Urinary bladder (tissue), 4 donors: ENCODE measurements around the gene LRRC26. TPM values are rescaled to one million over a fixed set of nuclear protein-coding genes. Genes with fewer than 3 reads are reported as not detected.

Experiments used
- DNase-seq: peaks from one replicate; pipeline ENCODE4 v3.0.0-alpha.2; 2015; ENCODE audit errors: extremely low spot score
- H3K27ac ChIP-seq: one replicate; pipeline ENCODE4 v1.5.1; 2013; ENCODE audit warnings: low read depth, mild to moderate bottlenecking, moderate library complexity
- H3K36me3 ChIP-seq: one replicate; pipeline ENCODE4 v1.6.1; 2013; ENCODE audit warnings: mild to moderate bottlenecking, moderate library complexity; ENCODE audit not compliant: insufficient read depth
- H3K4me1 ChIP-seq: one replicate; pipeline ENCODE4 v1.6.1; 2013; ENCODE audit warnings: mild to moderate bottlenecking, moderate library complexity; ENCODE audit not compliant: insufficient read depth
- H3K4me3 ChIP-seq: one replicate; pipeline ENCODE4 v1.5.1; 2013; ENCODE audit warnings: low read depth, low read length
- WGBS: extraction: QIAGEN DNeasy Blood & Tissue Kit; methylation state at CpG from one replicate; pipeline ENCODE4 v1.1.7; 2013; 5-methylcytosine and 5-hydroxymethylcytosine counted together
- polyA plus RNA-seq: library from polyadenylated mRNA; stranded (reverse); fragments of 200-250 nt; gene quantifications from one replicate; pipeline ENCODE4 v1.2.3, GENCODE V29; 2013
- total RNA-seq: library from RNA; depleted of rRNA; stranded (reverse); fragments of >200 nt; gene quantifications from one replicate; pipeline ENCODE4 v1.2.3, GENCODE V29; 2014
- donor health status: healthy with polysubstance abuse.
- donor health status: healthy.

LRRC26 gene
- total and polyA plus RNA-seq, 2 donors, result not detected

DNA sequence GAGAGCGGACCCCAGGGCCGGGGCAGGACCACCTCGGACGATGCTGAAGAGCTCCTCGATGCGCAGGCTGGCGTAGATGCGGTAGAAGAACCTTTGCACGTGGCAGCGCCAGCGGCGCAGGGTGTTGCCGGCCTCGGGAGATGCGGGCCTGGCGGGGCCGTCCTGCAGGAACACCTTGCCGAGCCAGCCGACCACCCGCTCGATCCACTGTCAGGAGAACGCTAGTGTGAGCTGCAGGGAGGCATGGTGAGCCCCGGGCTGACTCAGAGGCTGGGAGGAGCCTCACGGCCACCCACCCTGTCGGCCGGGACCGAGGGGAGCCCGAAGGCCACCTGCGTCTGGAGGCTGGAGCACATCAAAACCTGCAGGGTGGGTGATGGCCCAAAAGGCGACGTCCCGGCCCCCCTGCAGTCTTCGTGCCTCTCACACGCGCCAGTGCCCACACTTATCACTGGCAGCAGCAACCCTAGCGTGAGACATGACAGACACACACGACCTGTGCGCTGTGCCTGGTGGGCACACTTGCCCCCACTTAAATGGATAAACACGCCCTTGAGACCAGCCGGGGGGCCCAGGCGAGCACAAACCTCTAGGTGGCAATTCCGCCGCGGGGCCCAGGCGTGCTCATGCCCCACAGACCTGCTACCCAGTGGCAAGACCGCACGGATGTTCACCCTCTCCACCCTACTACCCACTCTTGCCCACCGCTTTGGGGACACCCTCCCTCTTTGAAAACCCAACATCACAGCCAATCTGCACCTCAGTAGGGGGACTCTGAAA, 15.2 kb upstream of the LRRC26 start:
- H3K27ac ChIP-seq, result no peak overlapping the region
- WGBS, result 93% methylated on average over 48 of the region's 48 CpGs
- H3K36me3 ChIP-seq, result peaks cover 5% of the 10 kb centered on the region
- H3K4me1 ChIP-seq, result no peaks in the 10 kb centered on the region
- no peak for DNase-seq
- H3K4me3 ChIP-seq, result no peak overlapping the region

DNA sequence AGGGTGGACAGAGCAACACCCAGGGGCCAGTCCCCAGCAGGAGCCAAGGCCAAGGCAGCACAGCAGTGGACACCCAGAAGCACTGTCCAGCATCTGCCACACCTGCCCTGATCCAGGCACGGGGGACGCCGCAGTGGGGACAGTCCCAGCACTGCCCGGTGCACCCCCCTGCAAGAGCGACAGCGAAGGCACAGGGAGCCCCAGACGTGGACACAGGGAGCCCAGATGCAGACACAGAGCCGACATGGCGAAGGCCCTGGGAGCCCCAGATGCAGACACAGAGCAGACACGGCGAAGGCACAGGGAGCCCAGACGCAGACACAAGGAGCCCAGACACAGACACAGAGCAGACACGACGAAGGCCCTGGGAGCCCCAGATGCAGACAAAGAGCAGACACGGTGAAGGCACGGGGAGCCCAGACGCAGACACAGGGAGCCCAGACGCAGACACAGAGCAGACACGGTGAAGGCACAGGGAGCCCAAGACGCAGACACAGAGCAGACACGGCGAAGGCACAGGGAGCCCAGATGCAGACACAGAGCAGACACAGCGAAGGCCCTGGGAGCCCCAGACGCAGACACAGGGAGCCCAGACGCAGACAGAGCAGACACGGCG, 14.2 kb upstream of the LRRC26 start:
- DNase-seq, result no peak
- WGBS, result 94% methylated on average over 27 of the region's 27 CpGs
- peaks cover 5% of the 10 kb centered on the region for H3K36me3 ChIP-seq
- no peak overlapping the region for H3K27ac ChIP-seq
- no peak overlapping the region for H3K4me3 ChIP-seq
- H3K4me1 ChIP-seq, result no peaks in the 10 kb centered on the region

DNA sequence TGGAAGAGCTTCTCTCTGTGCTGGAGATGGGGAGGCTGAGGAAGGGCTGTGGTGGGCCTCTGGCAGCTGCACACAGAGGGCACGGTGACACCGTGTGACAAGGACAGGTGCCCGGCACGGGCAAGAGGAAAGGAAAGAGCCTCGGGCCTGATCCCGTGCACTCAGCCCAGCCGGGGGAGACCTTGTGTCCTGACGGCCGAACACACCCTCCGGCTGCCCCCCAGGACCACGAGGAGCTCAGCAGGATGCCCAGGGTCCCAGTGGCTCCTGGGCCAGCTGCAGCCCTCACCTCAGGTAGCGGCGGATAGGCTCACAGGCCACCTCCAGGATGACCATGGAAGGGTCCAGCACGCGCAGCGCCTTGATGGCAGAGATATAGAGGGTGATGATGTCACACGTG, 13.0 kb upstream of the LRRC26 start:
- H3K27ac ChIP-seq, result no peak overlapping the region
- 94% methylated on average over 17 of the region's 17 CpGs for WGBS
- no peak overlapping the region for H3K4me3 ChIP-seq
- peaks cover 5% of the 10 kb centered on the region for H3K36me3 ChIP-seq
- no peaks in the 10 kb centered on the region for H3K4me1 ChIP-seq
- DNase-seq, result no peak

DNA sequence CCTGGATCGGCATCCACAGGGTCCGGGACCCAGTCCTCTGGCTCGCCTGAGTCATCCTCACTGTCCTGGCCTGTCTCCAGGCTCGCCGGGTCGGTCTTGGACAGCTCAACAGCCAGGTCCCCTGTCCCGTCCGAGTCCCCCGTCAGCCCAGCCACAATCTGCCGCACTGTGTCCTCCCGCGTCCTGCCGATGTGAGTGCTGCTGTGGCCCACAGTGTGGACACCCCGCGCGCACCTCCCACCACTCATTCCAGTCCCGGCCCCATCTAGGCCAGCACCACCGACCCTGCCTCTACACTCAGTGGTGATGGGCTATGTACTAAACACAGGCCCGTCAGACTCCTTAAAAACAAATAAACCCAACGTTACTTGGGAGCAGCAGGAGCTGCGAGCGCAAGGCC, 11.8 kb upstream of the LRRC26 start:
- Histone ChIP-seq H3K4me1 (no peaks in the 10 kb centered on the region), H3K4me3 (no peak overlapping the region), H3K36me3 (peaks cover 5% of the 10 kb centered on the region), H3K27ac (no peak overlapping the region)
- 94% methylated on average over 22 of the region's 22 CpGs for WGBS
- no peak for DNase-seq

DNA sequence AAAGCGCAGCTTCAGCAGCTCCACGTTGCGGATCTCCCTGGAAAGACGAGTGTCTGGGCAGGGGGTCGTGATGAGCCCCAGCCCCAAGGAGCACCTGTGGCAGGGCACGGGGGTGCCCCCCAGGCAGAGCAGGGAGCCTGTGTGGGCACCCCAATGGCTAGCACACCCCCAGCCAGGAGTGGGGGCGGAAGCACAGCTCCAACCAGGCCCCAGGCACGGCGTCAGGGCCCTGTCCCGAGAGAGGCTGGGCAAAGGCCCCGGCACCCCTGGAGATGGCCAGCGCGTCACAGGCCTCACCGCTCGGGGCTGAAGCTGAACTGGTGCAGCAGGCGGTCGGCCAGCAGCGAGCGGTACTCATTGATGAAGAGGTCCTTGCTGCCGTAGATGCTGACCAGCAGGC, 10.6 kb upstream of the LRRC26 start:
- 95% methylated on average over 20 of the region's 20 CpGs for WGBS
- DNase-seq, result no peak
- Histone ChIP-seq H3K27ac (no peak overlapping the region), H3K4me1 (no peaks in the 10 kb centered on the region), H3K36me3 (peaks cover 5% of the 10 kb centered on the region), H3K4me3 (no peak overlapping the region)

DNA sequence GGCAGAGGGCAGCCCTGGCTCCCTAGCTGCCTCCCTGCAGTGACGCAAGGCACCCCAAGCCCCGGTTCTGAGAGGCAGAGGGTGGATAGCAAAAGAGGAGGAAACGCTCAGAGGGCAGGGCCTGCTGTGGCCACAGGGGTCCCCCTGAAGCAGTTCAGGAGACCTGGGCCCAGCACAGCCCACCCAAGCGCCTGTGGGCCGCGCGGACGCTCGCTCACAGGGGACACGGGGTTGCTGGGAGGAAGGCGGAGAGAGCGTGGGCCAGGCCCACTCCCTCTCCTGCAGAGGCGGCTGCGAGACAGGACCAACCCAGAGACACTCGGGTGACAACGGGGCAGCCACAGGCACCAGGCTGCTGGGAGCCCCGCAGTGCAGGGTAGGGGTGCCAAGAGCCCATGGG, 9.9 kb upstream of the LRRC26 start:
- 95% methylated on average over 17 of the region's 17 CpGs for WGBS
- no peak for DNase-seq
- Histone ChIP-seq H3K36me3 (peaks cover 5% of the 10 kb centered on the region), H3K27ac (no peak overlapping the region), H3K4me3 (no peak overlapping the region), H3K4me1 (no peaks in the 10 kb centered on the region)

DNA sequence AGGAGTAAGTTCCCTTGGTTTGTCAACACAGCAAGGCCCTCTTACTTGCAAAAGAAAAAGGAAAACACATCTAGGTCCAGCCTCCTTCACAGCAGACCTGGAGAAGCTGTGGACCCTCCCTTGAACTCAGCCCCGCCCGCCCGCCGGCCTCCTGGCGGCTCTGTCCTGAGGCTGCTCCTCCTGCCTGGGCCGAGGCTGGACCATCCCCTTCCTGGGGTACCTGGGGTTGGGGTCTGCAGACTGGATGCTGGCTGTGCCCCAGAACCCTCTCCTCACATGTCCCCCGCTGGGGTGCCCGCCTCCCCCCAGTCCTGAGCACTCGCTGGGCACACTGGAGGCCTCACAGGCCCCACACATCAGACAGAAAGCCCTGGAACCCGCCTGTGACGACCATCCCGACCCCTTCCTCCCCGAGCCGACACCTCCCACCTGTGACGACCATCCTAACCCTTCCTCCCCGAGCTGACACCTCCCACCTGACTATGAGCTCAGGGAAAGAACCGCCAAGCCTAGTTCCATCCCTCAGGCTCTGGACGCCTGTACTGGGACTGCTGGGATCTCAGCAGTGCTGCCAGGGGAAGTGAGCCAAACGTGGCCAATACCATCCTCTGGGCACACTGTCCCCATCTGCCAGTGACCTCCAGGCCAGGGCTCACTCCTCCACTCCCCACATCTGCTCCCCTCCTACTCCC, 9.2 kb upstream of the LRRC26 start:
- no peak overlapping the region for H3K27ac ChIP-seq
- no peaks in the 10 kb centered on the region for H3K4me1 ChIP-seq
- peaks cover 5% of the 10 kb centered on the region for H3K36me3 ChIP-seq
- DNase-seq, result no peak
- WGBS, result 90% methylated on average over 19 of the region's 19 CpGs
- H3K4me3 ChIP-seq, result no peak overlapping the region

DNA sequence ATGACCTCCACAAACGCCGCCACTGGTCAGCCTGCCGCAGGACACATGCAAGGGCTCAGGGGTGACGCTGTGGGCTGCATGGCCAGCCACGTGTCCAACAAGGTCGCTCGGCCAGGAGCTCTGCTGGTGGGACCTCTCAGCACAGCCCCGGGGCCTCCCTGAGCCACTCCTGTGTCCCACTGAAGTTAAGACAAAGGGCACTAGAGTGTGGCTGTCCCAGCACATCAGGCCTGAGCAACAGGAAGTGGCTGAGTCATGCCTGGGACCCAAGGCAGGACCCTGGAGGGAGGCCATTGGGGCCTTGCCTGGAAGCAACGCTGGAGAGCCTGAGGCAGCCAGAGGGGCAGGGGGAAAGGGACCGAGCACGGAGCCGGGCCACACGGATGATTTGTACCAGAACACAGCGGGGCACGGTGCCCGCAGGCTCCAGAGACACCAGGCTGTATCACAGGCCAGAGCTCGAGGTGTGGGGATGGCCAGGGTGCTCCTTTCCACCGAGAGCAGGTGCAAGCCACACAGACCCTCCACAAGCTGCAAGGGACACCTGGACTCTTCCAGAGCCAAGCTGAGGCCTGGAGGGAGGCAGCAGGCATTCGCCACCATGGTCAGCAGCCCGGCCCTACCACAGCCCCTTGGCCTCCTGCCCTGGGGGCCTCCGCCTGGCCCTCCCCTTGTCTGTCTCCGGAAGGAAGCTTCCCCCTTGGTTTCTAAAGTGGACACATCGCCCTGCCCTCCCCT, 8.5 kb upstream of the LRRC26 start:
- WGBS, result 91% methylated on average over 23 of the region's 23 CpGs
- H3K36me3 ChIP-seq, result peaks cover under 1% of the 10 kb centered on the region

DNA sequence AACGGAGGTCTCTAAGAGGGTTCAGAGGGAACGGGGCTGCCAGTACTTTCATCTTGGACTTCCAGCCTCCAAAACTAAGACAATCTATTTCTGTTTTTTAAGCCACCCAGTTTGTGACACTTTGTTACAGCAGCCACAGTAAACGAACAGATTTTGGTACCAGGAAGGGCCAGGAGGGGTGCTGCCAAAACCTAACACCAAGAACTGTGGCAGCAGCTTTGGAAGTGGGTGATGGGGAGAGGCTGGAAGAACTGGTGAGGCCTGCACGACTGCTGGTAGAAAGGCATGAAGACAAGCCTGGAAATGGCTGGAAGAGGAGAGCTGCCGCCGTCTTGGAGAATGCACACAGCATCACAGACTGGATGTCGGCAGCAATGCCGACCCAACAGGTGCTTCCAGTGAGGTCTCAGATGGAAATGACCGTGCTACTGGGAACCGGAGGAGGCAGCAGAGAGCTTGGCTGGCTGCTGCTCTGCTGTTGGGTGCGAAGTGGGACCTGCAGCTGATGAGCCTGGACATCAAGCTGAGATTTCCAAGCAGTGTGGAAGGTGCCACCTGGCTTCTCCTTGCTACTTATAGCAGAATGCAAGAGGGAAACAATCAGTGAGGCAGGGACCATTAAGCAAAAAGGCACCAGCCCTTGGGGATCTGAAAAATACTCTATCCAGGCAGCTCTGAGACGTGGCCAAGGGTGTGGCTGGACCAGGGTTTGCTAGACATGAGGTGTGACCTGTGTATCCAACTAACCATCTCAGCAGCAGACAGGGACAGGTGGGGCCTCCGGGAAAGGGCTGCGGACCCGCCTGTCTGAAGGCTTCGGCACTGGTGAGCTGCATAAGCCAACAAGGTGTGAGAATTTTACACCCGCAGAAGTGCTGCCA, 6.7 kb upstream of the LRRC26 start:
- Histone ChIP-seq H3K4me1 (no peaks in the 10 kb centered on the region), H3K36me3 (no peaks in the 10 kb centered on the region), H3K4me3 (no peak overlapping the region), H3K27ac (no peak overlapping the region)
- 57% methylated on average over 17 of the region's 17 CpGs for WGBS
- no peak for DNase-seq

More for the DNA sequence above, 8.5 kb upstream of the LRRC26 start:
- no peaks in the 10 kb centered on the region for H3K4me1 ChIP-seq
- H3K27ac ChIP-seq, result no peak overlapping the region
- no peak overlapping the region for H3K4me3 ChIP-seq
- DNase-seq, result no peak

DNA sequence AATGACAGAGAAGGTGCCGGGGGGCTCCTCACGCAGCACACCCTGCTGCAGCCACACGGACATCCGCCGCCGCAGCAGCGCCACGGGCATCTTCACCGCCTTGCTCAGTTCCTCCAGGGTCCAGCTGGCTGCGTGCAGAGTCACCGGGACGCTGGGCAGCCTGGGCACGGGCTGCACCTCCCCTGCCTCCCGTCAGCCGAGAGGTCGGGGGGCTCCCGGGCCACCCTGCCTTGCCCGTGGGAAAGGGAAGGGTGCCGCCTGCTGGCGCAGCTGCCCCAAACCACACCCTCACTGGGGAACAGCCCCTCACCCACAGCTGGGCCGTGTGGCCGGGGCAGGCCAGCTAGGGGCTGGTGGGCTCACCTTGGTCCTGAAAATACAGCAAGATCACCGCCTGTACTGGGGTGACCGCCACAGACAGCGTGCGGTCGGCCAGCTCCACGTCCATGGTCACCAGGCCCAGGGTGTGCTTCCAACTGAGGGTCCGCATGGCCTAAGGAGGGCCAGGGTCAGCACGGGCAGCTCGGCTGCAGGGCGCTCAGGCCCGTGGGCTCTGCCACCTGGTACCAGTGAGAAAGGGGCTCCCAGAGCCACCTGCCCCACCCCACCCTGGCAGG, 5.6 kb upstream of the LRRC26 start:
- Histone ChIP-seq H3K27ac (no peak overlapping the region), H3K4me1 (no peaks in the 10 kb centered on the region), H3K36me3 (no peaks in the 10 kb centered on the region), H3K4me3 (no peak overlapping the region)
- 39% methylated on average over 33 of the region's 33 CpGs for whole genome bisulfite sequencing
- DNase-seq, result no peak

DNA sequence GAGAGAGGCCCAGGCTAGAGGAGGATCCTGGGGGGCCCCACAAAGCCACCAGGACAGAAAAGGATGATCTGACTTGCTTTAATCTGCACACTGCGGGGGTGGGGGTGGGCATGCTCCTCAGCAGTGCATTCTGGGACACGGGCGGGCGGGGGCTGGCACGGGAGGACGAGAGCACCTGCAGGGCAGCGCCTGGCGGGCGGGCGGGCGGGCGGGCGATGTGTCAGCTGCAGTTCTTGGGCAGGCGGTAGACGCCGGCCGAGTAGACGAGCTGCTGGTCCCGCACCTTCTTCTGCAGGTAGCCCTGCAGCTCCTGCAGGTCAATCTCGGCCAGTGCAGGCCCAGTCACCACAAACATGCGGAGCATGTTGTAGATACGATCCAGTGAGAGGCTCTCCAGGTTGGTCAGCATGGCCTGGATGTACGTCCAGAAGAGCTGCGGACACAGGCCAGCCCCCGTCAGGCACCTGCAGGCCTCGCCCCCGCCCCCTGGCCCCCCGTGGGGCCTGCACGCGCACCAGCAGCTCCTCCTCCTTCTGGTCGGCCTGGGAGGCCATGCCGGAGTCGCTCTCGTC, 5.0 kb upstream of the LRRC26 start:
- DNase-seq, result no peak
- Histone ChIP-seq H3K4me1 (no peaks in the 10 kb centered on the region), H3K27ac (no peak overlapping the region), H3K4me3 (no peak overlapping the region), H3K36me3 (no peaks in the 10 kb centered on the region)
- WGBS, result 49% methylated on average over 34 of the region's 34 CpGs
